Nephron progenitor cell (in vitro differentiated cells): ENCODE data around the gene NEURL2.

Source experiments
- DNase-seq: peaks from one replicate; pipeline ENCODE4 v3.0.0; 2021
- H3K27ac Mint-ChIP-seq: 2 replicates; pipeline ENCODE4 v1.8.0; 2021; ENCODE audit warnings: mild to moderate bottlenecking, moderate library complexity, mixed read lengths
- H3K27me3 Mint-ChIP-seq: 2 replicates; pipeline ENCODE4 v1.8.0; 2021; ENCODE audit warnings: mild to moderate bottlenecking, low read depth, mixed read lengths; ENCODE audit not compliant: poor library complexity
- H3K36me3 Mint-ChIP-seq: 2 replicates; pipeline ENCODE4 v1.8.0; 2021; ENCODE audit warnings: low read depth, mixed read lengths
- H3K4me1 Mint-ChIP-seq: 2 replicates; pipeline ENCODE4 v1.8.0; 2021; ENCODE audit warnings: mixed read lengths
- H3K4me3 Mint-ChIP-seq: 2 replicates; pipeline ENCODE4 v1.8.0; 2021; ENCODE audit warnings: mild to moderate bottlenecking, moderate library complexity, mixed read lengths
- H3K9me3 Mint-ChIP-seq: 2 replicates; pipeline ENCODE4 v1.8.0; 2021; ENCODE audit warnings: mild to moderate bottlenecking, moderate library complexity, mixed read lengths
- TF ChIP-seq, protein P1 (sequence below): fragments of 200-600 bp; sonication (generic); IDR thresholded peaks from 2 replicates; pipeline ENCODE4 v1.5.0; 2021; ENCODE audit warnings: antibody characterized with exemption

NEURL2 gene

DNA sequence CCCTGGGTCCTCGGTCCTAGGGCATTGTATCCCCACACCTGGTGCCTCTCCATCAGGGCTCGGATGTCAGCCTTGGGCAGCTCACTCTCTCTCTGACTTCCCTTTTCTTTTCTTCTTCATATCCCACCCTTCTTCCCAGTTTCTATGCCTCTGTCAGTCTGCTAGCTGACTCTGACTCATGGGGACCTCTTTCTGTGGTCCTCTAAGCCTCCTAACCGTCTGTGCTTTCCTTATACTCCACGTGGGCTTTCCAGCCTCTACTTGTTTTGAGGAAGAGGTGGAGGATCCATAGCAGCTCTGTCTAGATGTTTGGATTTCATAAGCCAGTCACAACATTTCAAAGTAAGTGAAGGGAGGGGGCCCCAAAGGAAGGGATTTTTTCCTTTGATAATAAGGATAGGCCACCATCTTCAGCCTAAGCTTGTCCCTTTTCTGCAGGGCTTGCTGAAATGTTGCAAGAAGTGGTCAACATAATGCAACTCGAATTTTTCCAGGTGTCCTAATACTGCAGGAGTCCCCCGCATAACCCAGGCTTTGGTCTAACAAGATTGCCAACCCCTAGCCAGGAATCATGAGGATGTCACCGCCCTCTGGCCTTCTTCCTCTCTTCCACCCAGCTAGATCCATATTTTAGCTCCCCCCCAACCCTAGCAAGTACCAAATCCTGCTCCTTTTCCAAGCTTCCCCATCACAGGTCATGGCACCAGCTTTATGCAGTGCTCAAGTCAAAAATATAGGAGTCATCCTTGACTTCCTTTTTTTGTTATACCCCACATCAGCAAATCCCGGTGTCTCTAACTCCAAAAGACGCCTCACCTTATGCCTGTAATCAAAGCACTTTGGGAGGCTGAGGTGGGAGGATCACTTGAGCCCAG, 29.7 kb upstream of the NEURL2 start:
- Mint-ChIP-seq H3K27ac (no peak overlapping the region), H3K9me3 (no peaks in the 10 kb centered on the region), H3K36me3 (no peaks in the 10 kb centered on the region), H3K27me3 (peaks cover 9% of the 10 kb centered on the region), H3K4me3 (no peak overlapping the region), H3K4me1 (peaks cover 60% of the 10 kb centered on the region)
- TF ChIP-seq, protein P1, sequence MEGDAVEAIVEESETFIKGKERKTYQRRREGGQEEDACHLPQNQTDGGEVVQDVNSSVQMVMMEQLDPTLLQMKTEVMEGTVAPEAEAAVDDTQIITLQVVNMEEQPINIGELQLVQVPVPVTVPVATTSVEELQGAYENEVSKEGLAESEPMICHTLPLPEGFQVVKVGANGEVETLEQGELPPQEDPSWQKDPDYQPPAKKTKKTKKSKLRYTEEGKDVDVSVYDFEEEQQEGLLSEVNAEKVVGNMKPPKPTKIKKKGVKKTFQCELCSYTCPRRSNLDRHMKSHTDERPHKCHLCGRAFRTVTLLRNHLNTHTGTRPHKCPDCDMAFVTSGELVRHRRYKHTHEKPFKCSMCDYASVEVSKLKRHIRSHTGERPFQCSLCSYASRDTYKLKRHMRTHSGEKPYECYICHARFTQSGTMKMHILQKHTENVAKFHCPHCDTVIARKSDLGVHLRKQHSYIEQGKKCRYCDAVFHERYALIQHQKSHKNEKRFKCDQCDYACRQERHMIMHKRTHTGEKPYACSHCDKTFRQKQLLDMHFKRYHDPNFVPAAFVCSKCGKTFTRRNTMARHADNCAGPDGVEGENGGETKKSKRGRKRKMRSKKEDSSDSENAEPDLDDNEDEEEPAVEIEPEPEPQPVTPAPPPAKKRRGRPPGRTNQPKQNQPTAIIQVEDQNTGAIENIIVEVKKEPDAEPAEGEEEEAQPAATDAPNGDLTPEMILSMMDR = no peak
- no peak for DNase-seq

DNA sequence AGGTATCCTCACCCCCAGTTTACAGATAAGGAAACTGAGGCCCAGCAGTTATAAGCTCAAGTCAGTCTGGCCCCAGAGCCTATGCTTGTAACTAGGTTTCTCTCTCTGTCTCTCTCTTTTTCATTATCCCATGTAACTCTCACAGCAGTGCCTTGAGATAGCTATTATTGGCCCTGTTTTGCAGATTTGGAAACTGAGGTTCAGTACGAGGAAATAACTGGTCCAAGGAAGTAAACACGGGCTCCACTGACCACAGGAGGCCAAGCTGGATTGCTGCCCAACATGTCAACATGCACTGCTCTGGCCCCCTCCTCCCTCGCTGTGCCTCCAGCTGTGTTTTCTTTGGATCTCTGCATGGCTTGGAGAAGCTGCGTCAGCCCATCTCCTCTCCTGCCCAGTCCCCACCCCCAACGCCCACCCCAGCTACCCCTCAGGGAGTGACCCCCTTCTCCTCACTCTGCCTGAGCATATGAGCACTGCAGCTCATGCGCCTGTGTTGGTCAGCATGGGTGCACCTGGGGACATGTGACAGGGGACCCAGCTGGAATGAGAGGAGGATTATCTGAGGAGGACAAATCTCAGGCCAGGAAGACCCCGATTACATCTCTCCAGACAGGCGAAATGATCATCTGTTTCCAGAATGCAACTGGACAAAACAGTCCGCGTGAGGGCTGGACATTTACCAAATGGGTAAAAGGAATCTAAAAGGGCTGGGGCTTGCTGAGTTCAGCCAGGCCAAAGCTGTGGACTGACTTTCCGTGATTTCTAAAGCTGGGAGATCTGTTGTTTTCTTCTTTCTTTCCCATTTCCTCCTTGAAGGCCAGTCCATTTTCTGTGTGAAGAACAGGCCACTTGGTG, 28.8 kb upstream of the NEURL2 start:
- Mint-ChIP-seq H3K27ac (no peak overlapping the region), H3K4me1 (peaks cover 52% of the 10 kb centered on the region), H3K27me3 (peaks cover 9% of the 10 kb centered on the region), H3K36me3 (no peaks in the 10 kb centered on the region), H3K9me3 (no peaks in the 10 kb centered on the region), H3K4me3 (no peak overlapping the region)
- TF ChIP-seq, protein P1 = no peak
- DNase-seq = no peak

DNA sequence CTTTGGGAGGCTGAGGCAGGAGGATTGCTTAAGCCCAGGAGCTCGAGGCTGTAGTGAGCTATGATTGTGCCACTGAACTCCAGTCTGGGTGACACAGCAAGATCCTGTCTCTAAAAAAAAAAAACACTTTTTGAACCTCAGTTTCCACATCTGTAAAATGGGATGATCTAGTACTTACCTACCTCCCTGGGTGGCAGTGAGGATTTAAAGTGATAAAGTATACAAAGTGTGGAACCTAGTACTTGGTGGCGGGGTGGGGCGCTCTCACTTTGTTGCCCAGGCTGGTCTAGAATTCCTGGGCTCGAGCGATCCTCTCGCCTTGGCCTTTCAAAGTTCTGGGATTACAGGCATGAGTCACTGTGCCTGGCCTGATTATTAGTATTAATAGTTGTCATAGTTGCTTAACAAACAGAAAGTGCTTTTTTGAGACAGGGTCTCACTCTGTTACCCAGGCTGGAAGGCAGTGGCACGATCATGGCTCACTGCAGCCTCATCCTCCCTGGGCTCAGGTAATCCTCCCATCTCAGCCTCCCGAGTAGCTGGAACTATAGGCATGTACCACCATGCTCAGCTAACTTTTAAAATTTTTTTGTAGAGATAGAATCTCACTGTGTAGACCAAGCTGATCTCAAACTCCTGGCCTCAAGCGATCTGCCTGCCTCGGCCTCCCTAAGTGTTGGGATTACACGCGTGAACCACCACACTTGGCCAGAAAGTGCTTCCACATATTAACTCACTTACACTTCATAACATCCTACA, 27.9 kb upstream of the NEURL2 start:
- H3K9me3 Mint-ChIP-seq = no peaks in the 10 kb centered on the region

DNA sequence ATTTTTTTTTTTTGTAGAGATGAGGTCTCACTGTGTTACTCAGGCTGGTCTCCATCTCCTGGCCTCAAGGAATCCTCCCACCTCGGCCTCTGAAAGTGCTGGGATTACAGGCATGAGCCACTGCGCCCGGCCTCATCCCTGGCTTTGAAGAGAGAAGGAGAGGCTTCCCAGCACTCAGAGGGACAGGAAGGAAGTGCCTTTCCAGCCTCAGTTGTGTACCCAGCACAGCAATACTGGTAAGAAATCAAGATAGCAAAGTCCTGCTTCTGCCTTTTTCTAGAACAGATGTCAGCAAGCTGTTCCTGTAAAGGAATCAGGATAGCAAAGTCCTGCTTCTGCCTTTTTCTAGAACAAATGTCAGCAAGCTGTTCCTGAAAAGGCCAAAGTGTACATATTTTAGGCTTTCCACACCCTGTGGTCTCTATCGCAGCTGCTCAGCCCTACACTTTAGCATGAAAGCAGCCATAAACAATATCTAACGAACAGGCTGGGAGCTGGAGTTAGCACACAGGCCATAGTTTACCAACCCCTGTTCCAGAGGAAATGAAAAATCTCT, 27.3 kb upstream of the NEURL2 start:
- no peak overlapping the region for H3K4me3 Mint-ChIP-seq
- H3K27me3 Mint-ChIP-seq = peaks cover 16% of the 10 kb centered on the region
- no peak overlapping the region for H3K27ac Mint-ChIP-seq
- peaks cover 54% of the 10 kb centered on the region for H3K4me1 Mint-ChIP-seq
- TF ChIP-seq, protein P1 = no peak
- H3K9me3 Mint-ChIP-seq = no peaks in the 10 kb centered on the region
- DNase-seq = no peak
- no peaks in the 10 kb centered on the region for H3K36me3 Mint-ChIP-seq

More for the DNA sequence above, 27.9 kb upstream of the NEURL2 start:
- Mint-ChIP-seq H3K27ac (no peak overlapping the region), H3K27me3 (peaks cover 13% of the 10 kb centered on the region), H3K36me3 (no peaks in the 10 kb centered on the region), H3K4me1 (peaks cover 54% of the 10 kb centered on the region), H3K4me3 (no peak overlapping the region)
- TF ChIP-seq, protein P1 = no peak
- DNase-seq = no peak

DNA sequence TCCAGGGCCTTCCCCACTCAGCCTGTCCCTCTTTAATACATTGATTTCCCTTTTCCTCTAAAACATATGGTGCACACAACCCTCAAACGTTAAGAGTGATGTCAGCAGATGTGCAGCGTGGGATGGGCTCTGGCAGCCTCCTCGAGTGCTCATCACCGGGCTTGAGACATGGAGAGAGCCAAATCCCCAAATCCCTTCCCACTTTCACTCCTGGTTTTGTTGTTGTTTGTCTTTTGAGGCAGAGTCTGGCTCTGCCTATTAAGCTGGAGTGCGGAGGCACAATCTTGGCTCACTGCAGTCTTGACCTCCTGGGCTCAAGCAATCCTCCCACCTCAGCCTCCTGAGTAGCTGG, 26.8 kb upstream of the NEURL2 start:
- H3K9me3 Mint-ChIP-seq = no peaks in the 10 kb centered on the region
- peaks cover 49% of the 10 kb centered on the region for H3K4me1 Mint-ChIP-seq
- H3K27ac Mint-ChIP-seq = no peak overlapping the region
- TF ChIP-seq, protein P1 = no peak
- H3K27me3 Mint-ChIP-seq = peaks cover 16% of the 10 kb centered on the region
- DNase-seq = no peak
- no peaks in the 10 kb centered on the region for H3K36me3 Mint-ChIP-seq
- H3K4me3 Mint-ChIP-seq = no peak overlapping the region
